ENCODE results near the gene CNNM2.
"Not testable (repeated sequence)": the region's sequence is repeated elsewhere in the genome, so short reads cannot be mapped to it uniquely, and the experiment has no call there.

The CNNM2 gene

GRCh38 chr10:102985811-102986210 lies 67.7 kb downstream of the CNNM2 start:
- Histone ChIP-seq H3K9me3 (ENCODE audit: insufficient read depth, low read length) (no peaks in the 10 kb centered on the region), H3K27me3 (ENCODE audit: insufficient read depth, insufficient read length) (no peaks in the 10 kb centered on the region), H3K36me3 (ENCODE audit: insufficient read depth, insufficient read length, low read length) (no peaks in the 10 kb centered on the region), H3K9ac (ENCODE audit: insufficient read length, low read depth) (no peak overlapping the region), H3K4me1 (ENCODE audit: insufficient read depth, insufficient read length) (no peaks in the 10 kb centered on the region), H3K4me3 (ENCODE audit: insufficient read length, low read depth) (no peak overlapping the region)
- no peak for DNase-seq (ENCODE audit: low read depth, low spot score)
- no peak for TF ChIP-seq ZNF274 (IDR thresholded peaks at IDR 0.05; ENCODE audit: low read depth, low read length)
- TF ChIP-seq SUZ12 (IDR thresholded peaks at IDR 0.05; ENCODE audit: extremely low read depth, insufficient read depth, insufficient read length) = no peak
- TF ChIP-seq YY1 (IDR thresholded peaks at IDR 0.05; ENCODE audit: insufficient read depth, insufficient read length) = no peak

GRCh38 chr10:102988404-102989314 lies 70.6 kb downstream of the CNNM2 start:
- no peak overlapping the region for H3K9ac ChIP-seq (ENCODE audit: insufficient read length, low read depth)
- DNase-seq (ENCODE audit: low read depth, low spot score) = no peak
- TF ChIP-seq ZNF274 (IDR thresholded peaks at IDR 0.05; ENCODE audit: low read depth, low read length) (no peak), YY1 (IDR thresholded peaks at IDR 0.05; ENCODE audit: insufficient read depth, insufficient read length) (no peak), SUZ12 (IDR thresholded peaks at IDR 0.05; ENCODE audit: extremely low read depth, insufficient read depth, insufficient read length) (no peak)
- H3K9me3 ChIP-seq (ENCODE audit: insufficient read depth, low read length) = no peaks in the 10 kb centered on the region
- no peak overlapping the region for H3K4me3 ChIP-seq (ENCODE audit: insufficient read length, low read depth)
- no peaks in the 10 kb centered on the region for H3K36me3 ChIP-seq (ENCODE audit: insufficient read depth, insufficient read length, low read length)
- no peaks in the 10 kb centered on the region for H3K4me1 ChIP-seq (ENCODE audit: insufficient read depth, insufficient read length)
- no peaks in the 10 kb centered on the region for H3K27me3 ChIP-seq (ENCODE audit: insufficient read depth, insufficient read length)

DNA sequence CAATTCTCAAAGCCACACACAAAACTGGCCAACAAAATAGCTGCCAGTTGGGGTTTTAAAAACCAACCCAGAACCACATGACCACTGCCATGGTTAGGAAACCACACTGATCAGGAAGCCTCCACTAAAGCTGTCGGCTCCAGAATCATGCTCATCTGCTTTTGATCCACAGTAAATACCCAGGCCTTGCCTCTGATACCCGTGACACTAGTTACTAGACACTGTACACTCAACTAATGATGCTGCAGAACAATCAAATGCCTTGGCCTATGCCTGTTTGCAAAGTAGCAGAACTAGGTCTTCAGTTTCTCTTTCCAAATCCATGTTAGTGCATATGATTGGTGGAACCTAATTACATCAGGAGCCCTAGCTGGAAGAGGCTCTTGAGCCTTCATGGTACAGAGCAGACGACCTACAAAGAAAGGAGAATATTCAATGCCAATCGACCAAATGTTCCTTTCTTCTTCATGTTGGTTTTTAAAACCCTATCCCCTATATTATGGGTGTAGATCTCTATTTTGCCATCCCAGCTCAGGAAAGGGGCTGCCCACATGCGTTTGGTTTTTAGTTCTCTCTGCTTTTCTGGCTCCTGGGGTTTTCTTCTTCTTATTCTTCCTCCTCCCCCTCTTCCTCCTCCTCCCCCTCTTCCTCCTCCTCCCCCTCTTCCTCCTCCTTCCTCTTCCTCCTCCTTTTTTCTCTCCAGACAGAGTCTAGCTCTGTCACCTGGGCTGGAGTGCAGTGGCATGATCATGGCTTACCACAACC lies 76.6 kb downstream of the CNNM2 start:
- H3K4me3 ChIP-seq (ENCODE audit: insufficient read length, low read depth) = no peak overlapping the region
- no peak for DNase-seq (ENCODE audit: low read depth, low spot score)
- no peaks in the 10 kb centered on the region for H3K9me3 ChIP-seq (ENCODE audit: insufficient read depth, low read length)
- H3K9ac ChIP-seq (ENCODE audit: insufficient read length, low read depth) = no peak overlapping the region
- no peaks in the 10 kb centered on the region for H3K27me3 ChIP-seq (ENCODE audit: insufficient read depth, insufficient read length)
- no peak for TF ChIP-seq YY1 (IDR thresholded peaks at IDR 0.05; ENCODE audit: insufficient read depth, insufficient read length)
- no peak for TF ChIP-seq SUZ12 (IDR thresholded peaks at IDR 0.05; ENCODE audit: extremely low read depth, insufficient read depth, insufficient read length)
- no peak for TF ChIP-seq ZNF274 (IDR thresholded peaks at IDR 0.05; ENCODE audit: low read depth, low read length)
- no peaks in the 10 kb centered on the region for H3K4me1 ChIP-seq (ENCODE audit: insufficient read depth, insufficient read length)
- H3K36me3 ChIP-seq (ENCODE audit: insufficient read depth, insufficient read length, low read length) = no peaks in the 10 kb centered on the region

DNA sequence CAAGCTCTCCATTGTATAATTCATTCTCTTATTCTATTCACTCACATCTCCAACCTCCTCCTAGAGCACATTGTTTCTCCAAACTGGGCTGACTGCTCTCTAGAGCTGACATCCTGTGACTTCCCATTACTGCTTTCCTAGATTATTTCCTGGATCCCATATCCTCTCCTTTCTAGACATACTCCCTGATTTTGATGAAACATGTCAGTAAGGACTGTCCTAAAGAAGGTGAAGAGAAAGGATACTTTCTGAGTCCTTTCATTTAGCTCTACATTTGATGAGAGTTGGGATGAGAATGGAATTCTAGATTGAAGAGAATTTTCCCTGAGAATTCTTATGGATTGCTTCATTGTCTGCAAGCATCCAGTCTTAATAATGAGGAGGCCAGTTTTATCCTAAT lies 78.8 kb downstream of the CNNM2 start:
- TF ChIP-seq ZNF274 (IDR thresholded peaks at IDR 0.05; ENCODE audit: low read depth, low read length) (no peak), SUZ12 (IDR thresholded peaks at IDR 0.05; ENCODE audit: extremely low read depth, insufficient read depth, insufficient read length) (no peak), YY1 (IDR thresholded peaks at IDR 0.05; ENCODE audit: insufficient read depth, insufficient read length) (no peak)
- Histone ChIP-seq H3K27me3 (ENCODE audit: insufficient read depth, insufficient read length) (no peaks in the 10 kb centered on the region), H3K9me3 (ENCODE audit: insufficient read depth, low read length) (no peaks in the 10 kb centered on the region), H3K9ac (ENCODE audit: insufficient read length, low read depth) (no peak overlapping the region), H3K4me3 (ENCODE audit: insufficient read length, low read depth) (no peak overlapping the region), H3K36me3 (ENCODE audit: insufficient read depth, insufficient read length, low read length) (no peaks in the 10 kb centered on the region), H3K4me1 (ENCODE audit: insufficient read depth, insufficient read length) (no peaks in the 10 kb centered on the region)
- DNase-seq (ENCODE audit: low read depth, low spot score) = no peak

GRCh38 chr10:102997998-102998397 lies 79.9 kb downstream of the CNNM2 start:
- no peak overlapping the region for H3K4me3 ChIP-seq (ENCODE audit: insufficient read length, low read depth)
- no peaks in the 10 kb centered on the region for H3K36me3 ChIP-seq (ENCODE audit: insufficient read depth, insufficient read length, low read length)
- TF ChIP-seq SUZ12 (IDR thresholded peaks at IDR 0.05; ENCODE audit: extremely low read depth, insufficient read depth, insufficient read length) (no peak), YY1 (IDR thresholded peaks at IDR 0.05; ENCODE audit: insufficient read depth, insufficient read length) (no peak), ZNF274 (IDR thresholded peaks at IDR 0.05; ENCODE audit: low read depth, low read length) (no peak)
- no peak for DNase-seq (ENCODE audit: low read depth, low spot score)
- no peak overlapping the region for H3K9ac ChIP-seq (ENCODE audit: insufficient read length, low read depth)
- no peaks in the 10 kb centered on the region for H3K27me3 ChIP-seq (ENCODE audit: insufficient read depth, insufficient read length)
- no peaks in the 10 kb centered on the region for H3K9me3 ChIP-seq (ENCODE audit: insufficient read depth, low read length)
- no peaks in the 10 kb centered on the region for H3K4me1 ChIP-seq (ENCODE audit: insufficient read depth, insufficient read length)

GRCh38 chr10:102998399-102998907 lies 80.4 kb downstream of the CNNM2 start:
- no peak overlapping the region for H3K9ac ChIP-seq (ENCODE audit: insufficient read length, low read depth)
- TF ChIP-seq SUZ12 (IDR thresholded peaks at IDR 0.05; ENCODE audit: extremely low read depth, insufficient read depth, insufficient read length) = no peak
- no peak for TF ChIP-seq YY1 (IDR thresholded peaks at IDR 0.05; ENCODE audit: insufficient read depth, insufficient read length)
- TF ChIP-seq ZNF274 (IDR thresholded peaks at IDR 0.05; ENCODE audit: low read depth, low read length) = no peak
- H3K36me3 ChIP-seq (ENCODE audit: insufficient read depth, insufficient read length, low read length) = no peaks in the 10 kb centered on the region
- DNase-seq (ENCODE audit: low read depth, low spot score) = no peak
- H3K9me3 ChIP-seq (ENCODE audit: insufficient read depth, low read length) = no peaks in the 10 kb centered on the region
- no peaks in the 10 kb centered on the region for H3K27me3 ChIP-seq (ENCODE audit: insufficient read depth, insufficient read length)
- H3K4me1 ChIP-seq (ENCODE audit: insufficient read depth, insufficient read length) = no peaks in the 10 kb centered on the region
- H3K4me3 ChIP-seq (ENCODE audit: insufficient read length, low read depth) = no peak overlapping the region

- not testable (repeated sequence) for H3K4me3 ChIP-seq (ENCODE audit: insufficient read length, low read depth); H3K9ac ChIP-seq (ENCODE audit: insufficient read length, low read depth); H3K9me3 ChIP-seq (ENCODE audit: insufficient read depth, low read length); H3K4me1 ChIP-seq (ENCODE audit: insufficient read depth, insufficient read length); DNase-seq (ENCODE audit: low read depth, low spot score); H3K27me3 ChIP-seq (ENCODE audit: insufficient read depth, insufficient read length); H3K36me3 ChIP-seq (ENCODE audit: insufficient read depth, insufficient read length, low read length)
Observed at GRCh38 chr10:103000050-103000449, 82.0 kb downstream of the CNNM2 start.
